ENCODE measurements around the gene DCTN4.
A peak's percentile ranks its signal among the peaks of the same experiment; 100 is the strongest.

Gene DCTN4

DNA sequence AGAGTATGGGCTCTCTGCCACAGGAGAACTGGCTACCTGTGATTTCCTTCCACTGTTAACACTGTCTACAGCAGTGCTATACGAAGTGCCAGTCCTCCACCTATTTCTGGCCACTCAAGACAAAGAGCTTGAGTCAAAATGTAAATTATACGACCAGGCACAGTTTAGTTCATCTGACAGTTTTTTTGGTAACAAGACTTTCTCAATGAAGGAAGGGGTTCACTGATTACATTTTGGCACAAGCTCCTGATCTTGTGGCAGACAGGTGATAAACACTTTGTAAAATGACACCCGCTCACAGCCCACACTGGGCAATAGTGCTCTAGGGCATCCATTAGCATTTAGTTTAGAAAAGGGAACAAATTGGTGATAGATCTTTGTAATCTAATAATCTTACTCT lies 66.5 kb downstream of the DCTN4 start:
- TF ChIP-seq, protein P1, sequence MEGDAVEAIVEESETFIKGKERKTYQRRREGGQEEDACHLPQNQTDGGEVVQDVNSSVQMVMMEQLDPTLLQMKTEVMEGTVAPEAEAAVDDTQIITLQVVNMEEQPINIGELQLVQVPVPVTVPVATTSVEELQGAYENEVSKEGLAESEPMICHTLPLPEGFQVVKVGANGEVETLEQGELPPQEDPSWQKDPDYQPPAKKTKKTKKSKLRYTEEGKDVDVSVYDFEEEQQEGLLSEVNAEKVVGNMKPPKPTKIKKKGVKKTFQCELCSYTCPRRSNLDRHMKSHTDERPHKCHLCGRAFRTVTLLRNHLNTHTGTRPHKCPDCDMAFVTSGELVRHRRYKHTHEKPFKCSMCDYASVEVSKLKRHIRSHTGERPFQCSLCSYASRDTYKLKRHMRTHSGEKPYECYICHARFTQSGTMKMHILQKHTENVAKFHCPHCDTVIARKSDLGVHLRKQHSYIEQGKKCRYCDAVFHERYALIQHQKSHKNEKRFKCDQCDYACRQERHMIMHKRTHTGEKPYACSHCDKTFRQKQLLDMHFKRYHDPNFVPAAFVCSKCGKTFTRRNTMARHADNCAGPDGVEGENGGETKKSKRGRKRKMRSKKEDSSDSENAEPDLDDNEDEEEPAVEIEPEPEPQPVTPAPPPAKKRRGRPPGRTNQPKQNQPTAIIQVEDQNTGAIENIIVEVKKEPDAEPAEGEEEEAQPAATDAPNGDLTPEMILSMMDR (IDR thresholded peaks at IDR 0.05; ENCODE audit: low read depth, low read length) = no peak
- H3K4me3 ChIP-seq (ENCODE audit: low read depth, low read length) = no peak overlapping the region
- DNase-seq (ENCODE audit: low read depth, low spot score) = no peak
- in situ Hi-C loops (cut with HindIII; ENCODE audit: low sequenced_read_pairs) = no loop called here

DNA sequence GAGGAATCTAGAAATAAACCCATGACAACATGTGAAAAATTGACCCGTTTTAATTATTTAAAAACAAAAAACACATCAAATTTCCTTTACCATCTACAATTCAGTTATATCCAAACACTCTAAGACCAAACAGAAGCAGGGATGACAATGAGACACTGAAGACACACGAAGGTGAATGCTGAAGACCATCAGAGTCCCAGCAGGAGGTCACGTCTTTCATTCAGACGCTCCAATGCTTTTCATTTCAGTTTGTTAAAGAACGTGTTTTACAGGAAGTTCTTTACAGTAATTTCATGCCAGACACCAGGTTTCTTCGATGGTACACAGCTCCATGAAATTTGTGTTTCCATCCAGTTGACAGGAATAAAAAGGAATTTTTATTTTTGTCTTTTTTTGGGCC lies 68.1 kb downstream of the DCTN4 start:
- TF ChIP-seq, protein P1 (IDR thresholded peaks at IDR 0.05; ENCODE audit: low read depth, low read length) = no peak
- DNase-seq (ENCODE audit: low read depth, low spot score) = no peak
- no peak overlapping the region for H3K4me3 ChIP-seq (ENCODE audit: low read depth, low read length)
- in situ Hi-C loops (cut with HindIII; ENCODE audit: low sequenced_read_pairs) = no loop called here

DNA sequence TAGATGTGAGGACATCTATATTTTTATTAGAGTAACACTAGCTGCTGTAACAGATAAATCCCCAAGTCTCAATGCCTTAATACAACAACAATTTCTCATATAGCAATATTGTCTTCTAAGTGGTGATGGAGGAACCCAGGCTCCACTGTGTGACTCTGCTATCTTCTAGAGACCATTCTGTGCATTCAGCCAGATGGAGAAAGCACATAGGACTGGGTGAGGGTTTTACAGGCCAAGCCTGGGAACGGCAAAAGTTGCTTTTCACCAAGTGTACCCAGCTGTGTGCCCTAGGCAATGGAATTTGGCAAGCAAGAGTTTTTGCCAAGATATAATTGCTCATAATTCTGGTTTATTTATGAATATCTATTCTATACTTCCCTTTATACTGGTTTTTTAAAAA lies 69.7 kb downstream of the DCTN4 start:
- DNase-seq (ENCODE audit: low read depth, low spot score) = no peak
- in situ Hi-C loops (cut with HindIII; ENCODE audit: low sequenced_read_pairs) = no loop called here

DNA sequence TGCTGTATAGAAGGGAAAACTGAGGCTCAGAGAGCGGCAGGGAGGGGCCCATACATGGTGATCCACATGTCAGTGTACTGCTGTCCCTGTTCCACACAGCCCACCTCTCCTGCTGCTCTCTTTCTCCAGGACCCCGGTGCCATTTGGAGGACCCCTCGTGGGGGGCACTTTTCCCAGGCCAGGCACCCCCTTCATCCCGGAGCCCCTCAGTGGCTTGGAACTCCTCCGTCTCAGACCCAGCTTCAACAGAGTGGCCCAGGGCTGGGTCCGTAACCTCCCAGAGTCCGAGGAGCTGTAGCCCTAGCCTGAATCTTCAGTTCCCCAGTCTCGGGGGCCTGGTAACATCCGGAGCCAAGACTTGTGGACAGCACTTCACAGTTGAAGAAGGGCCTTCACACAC lies 82.2 kb downstream of the DCTN4 start:
- DNase-seq (ENCODE audit: low read depth, low spot score) = no peak
- no peak overlapping the region for H3K4me3 ChIP-seq (ENCODE audit: low read depth, low read length)
- TF ChIP-seq, protein P1 (IDR thresholded peaks at IDR 0.05; ENCODE audit: low read depth, low read length) = no peak
- in situ Hi-C loops (cut with HindIII; ENCODE audit: low sequenced_read_pairs) = no loop called here

More for the DNA sequence above, 69.7 kb downstream of the DCTN4 start:
- no peak overlapping the region for H3K4me3 ChIP-seq (ENCODE audit: low read depth, low read length)
- TF ChIP-seq, protein P1 (IDR thresholded peaks at IDR 0.05; ENCODE audit: low read depth, low read length) = no peak

DNA sequence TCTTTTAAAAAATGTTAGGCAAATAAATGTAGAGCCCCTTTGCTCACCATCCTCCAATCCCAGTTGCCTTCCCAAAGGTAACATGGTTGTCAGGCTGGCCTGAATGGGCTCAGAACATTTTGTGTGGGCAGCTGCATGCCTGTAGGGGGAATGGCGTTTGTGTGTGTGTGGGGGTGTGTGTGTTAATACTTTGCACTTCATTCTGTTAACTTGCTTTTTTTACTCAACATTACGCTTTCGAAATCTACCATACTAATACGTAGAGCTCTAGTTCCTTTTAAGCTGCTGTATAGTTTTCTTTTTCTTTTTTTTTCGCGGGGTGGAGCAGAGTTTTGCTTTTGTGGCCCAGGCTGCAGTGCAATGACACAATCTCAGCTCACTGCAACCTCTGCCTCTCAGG lies 83.7 kb downstream of the DCTN4 start:
- TF ChIP-seq, protein P1 (IDR thresholded peaks at IDR 0.05; ENCODE audit: low read depth, low read length) = no peak
- no peak for DNase-seq (ENCODE audit: low read depth, low spot score)
- in situ Hi-C loops (cut with HindIII; ENCODE audit: low sequenced_read_pairs) = no loop called here
- no peak overlapping the region for H3K4me3 ChIP-seq (ENCODE audit: low read depth, low read length)

DNA sequence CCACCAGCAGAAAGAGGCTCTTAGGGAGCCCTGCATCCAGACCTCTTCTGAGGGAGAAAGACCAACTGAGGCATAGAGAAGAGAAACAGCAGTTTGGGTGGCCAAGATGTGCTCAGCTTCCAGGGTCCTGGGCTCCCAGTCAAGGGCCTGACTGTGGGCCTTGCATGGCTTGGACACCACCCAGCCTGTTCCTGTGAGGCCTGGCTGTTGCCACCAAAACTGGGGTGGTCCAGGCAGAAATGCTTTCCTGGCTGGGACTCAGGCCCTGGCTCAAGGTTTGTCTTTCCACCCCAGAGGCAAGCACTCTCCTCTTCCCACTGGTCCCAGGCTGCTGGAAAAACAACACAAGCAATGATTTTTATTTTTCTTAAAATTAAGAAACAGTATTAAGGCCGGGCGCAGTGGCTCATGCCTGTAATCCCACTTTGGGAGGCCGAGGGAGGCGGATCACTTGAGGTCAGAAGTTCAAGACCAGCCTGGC lies 84.4 kb downstream of the DCTN4 start:
- DNase-seq (ENCODE audit: low read depth, low spot score) = no peak
- no peak overlapping the region for H3K4me3 ChIP-seq (ENCODE audit: low read depth, low read length)

More for the DNA sequence above, 84.4 kb downstream of the DCTN4 start:
- TF ChIP-seq, protein P1 (IDR thresholded peaks at IDR 0.05; ENCODE audit: low read depth, low read length) = peak; percentile 14
- in situ Hi-C loops (cut with HindIII; ENCODE audit: low sequenced_read_pairs) = no loop called here

All from astrocyte of the spinal cord (primary cell).